Measurements from ENCODE around the gene NFATC2. TPM values are rescaled to one million over a fixed set of nuclear protein-coding genes. Genes with fewer than 3 reads are reported as not detected.

Gene NFATC2
- polyA plus RNA-seq, 1 experiment = 0.21 TPM

GRCh38 chr20:51413857-51414256, 128.7 kb downstream of the NFATC2 start:
- CTCF ChIA-PET = no interaction called here

DNA sequence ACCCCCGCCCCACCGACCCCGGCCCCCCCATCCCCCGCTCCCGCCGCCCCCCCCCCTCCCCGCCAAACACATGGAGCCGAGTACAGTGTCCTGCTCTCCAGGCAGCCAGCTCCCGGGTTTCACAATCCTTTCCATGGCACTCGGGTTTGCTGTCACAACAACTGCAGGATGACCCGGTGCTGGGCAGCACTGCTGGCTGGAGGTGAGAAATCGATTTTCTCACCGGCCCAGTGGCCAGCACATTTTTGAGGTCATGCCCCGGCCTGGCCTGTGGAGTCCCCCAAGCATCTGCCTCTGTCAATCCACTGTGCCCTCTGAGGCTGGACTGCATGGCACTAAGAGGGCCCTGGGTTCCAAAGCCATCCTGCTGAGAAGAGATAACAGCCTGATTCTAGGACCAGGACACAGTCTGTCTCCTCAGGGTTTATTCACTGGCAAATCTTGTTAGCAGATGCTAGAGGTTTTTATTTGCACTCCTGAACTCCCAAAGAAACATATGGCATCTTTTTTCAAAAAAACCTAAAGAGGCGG, 129.5 kb downstream of the NFATC2 start:
- no peak for DNase-seq (ENCODE audit: low read depth)
- Histone ChIP-seq H3K36me3 (ENCODE audit: control insufficient read depth, insufficient read depth, low read length) (no peaks in the 10 kb centered on the region), H3K4me3 (ENCODE audit: low read depth, low read length) (no peak overlapping the region), H3K27me3 (ENCODE audit: control insufficient read depth, insufficient read depth, low read length) (no peaks in the 10 kb centered on the region)
- ChIA-PET CTCF (interaction anchor here (1.1 to 3.7 kb wide), 3 partner anchors 9 to 183 kb away, joined by 3 to 14 read pairs (median 3); no protein-coding TSS in a partner anchor), POLR2A (no interaction called here)
- TF ChIP-seq, protein P1, sequence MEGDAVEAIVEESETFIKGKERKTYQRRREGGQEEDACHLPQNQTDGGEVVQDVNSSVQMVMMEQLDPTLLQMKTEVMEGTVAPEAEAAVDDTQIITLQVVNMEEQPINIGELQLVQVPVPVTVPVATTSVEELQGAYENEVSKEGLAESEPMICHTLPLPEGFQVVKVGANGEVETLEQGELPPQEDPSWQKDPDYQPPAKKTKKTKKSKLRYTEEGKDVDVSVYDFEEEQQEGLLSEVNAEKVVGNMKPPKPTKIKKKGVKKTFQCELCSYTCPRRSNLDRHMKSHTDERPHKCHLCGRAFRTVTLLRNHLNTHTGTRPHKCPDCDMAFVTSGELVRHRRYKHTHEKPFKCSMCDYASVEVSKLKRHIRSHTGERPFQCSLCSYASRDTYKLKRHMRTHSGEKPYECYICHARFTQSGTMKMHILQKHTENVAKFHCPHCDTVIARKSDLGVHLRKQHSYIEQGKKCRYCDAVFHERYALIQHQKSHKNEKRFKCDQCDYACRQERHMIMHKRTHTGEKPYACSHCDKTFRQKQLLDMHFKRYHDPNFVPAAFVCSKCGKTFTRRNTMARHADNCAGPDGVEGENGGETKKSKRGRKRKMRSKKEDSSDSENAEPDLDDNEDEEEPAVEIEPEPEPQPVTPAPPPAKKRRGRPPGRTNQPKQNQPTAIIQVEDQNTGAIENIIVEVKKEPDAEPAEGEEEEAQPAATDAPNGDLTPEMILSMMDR (IDR thresholded peaks at IDR 0.05; ENCODE audit: insufficient read depth, low read depth, low read length) = no peak

More at GRCh38 chr20:51413857-51414256, 128.7 kb downstream of the NFATC2 start:
- Histone ChIP-seq H3K27me3 (ENCODE audit: control insufficient read depth, insufficient read depth, low read length) (no peaks in the 10 kb centered on the region), H3K4me3 (ENCODE audit: low read depth, low read length) (no peak overlapping the region), H3K36me3 (ENCODE audit: control insufficient read depth, insufficient read depth, low read length) (no peaks in the 10 kb centered on the region)
- POLR2A ChIA-PET = no interaction called here
- TF ChIP-seq, protein P1 (IDR thresholded peaks at IDR 0.05; ENCODE audit: insufficient read depth, low read depth, low read length) = no peak
- DNase-seq (ENCODE audit: low read depth) = no peak

DNA sequence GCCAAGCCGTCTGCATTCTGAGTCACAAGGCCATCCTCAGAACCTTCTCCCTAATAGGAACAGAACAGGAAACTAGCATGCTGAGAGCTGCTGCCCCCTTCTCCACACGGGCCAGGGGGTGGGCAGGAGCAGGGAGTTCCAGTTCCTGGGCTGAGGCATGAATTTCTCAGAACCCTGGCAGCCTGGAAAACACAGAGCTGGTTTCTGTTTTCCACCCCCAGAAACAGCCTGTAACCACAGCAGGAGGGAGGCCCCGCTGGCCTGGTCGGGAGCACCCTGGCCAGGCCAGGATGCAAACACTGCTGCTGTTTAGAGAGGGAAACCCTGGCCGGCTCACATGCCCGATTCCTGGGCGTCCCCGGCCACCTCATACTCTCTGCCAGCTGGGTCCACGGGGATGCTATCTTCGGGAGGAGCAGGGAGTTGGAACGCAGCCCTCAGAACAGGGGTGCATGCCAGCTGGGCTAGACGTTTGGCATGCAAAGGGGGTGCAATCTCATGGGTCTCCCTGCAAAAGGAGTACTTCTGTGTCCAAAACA, 130.1 kb downstream of the NFATC2 start:
- H3K36me3 ChIP-seq (ENCODE audit: control insufficient read depth, insufficient read depth, low read length) = no peaks in the 10 kb centered on the region
- CTCF ChIA-PET = interaction anchor here (1.1 to 3.7 kb wide), 3 partner anchors 8 to 183 kb away, joined by 3 to 14 read pairs (median 3); no protein-coding TSS in a partner anchor
- POLR2A ChIA-PET = interaction anchor here (0.7 kb wide), 1 partner anchor 758 kb away, joined by 3 read pairs; no protein-coding TSS in a partner anchor
- H3K4me3 ChIP-seq (ENCODE audit: low read depth, low read length) = no peak overlapping the region
- H3K27me3 ChIP-seq (ENCODE audit: control insufficient read depth, insufficient read depth, low read length) = no peaks in the 10 kb centered on the region
- TF ChIP-seq, protein P1 (IDR thresholded peaks at IDR 0.05; ENCODE audit: insufficient read depth, low read depth, low read length) = no peak
- DNase-seq (ENCODE audit: low read depth) = no peak

GRCh38 chr20:51411870-51412269, 130.6 kb downstream of the NFATC2 start:
- DNase-seq (ENCODE audit: low read depth) = no peak
- TF ChIP-seq, protein P1 (IDR thresholded peaks at IDR 0.05; ENCODE audit: insufficient read depth, low read depth, low read length) = no peak
- CTCF ChIA-PET = interaction anchor here (1.1 to 3.7 kb wide), 3 partner anchors 8 to 184 kb away, joined by 3 to 14 read pairs (median 3); no protein-coding TSS in a partner anchor
- Histone ChIP-seq H3K4me3 (ENCODE audit: low read depth, low read length) (no peak overlapping the region), H3K27me3 (ENCODE audit: control insufficient read depth, insufficient read depth, low read length) (no peaks in the 10 kb centered on the region), H3K36me3 (ENCODE audit: control insufficient read depth, insufficient read depth, low read length) (no peaks in the 10 kb centered on the region)
- POLR2A ChIA-PET = interaction anchor here (0.7 kb wide), 1 partner anchor 758 kb away, joined by 3 read pairs; no protein-coding TSS in a partner anchor

- no peak overlapping the region for H3K4me3 ChIP-seq (ENCODE audit: low read depth, low read length)
- H3K36me3 ChIP-seq (ENCODE audit: control insufficient read depth, insufficient read depth, low read length) = no peaks in the 10 kb centered on the region
- ChIA-PET POLR2A (interaction anchor here (0.5 kb wide), 1 partner anchor 118 kb away, joined by 5 read pairs; no protein-coding TSS in a partner anchor), CTCF (interaction anchor here (3.7 kb wide), 1 partner anchor 185 kb away, joined by 14 read pairs; no protein-coding TSS in a partner anchor)
- TF ChIP-seq, protein P1 (IDR thresholded peaks at IDR 0.05; ENCODE audit: insufficient read depth, low read depth, low read length) = no peak
- no peak for DNase-seq (ENCODE audit: low read depth)
- H3K27me3 ChIP-seq (ENCODE audit: control insufficient read depth, insufficient read depth, low read length) = no peaks in the 10 kb centered on the region
These were observed 131.8 kb downstream of the NFATC2 start for GRCh38 chr20:51410586-51411325.
